ENCODE data around the gene H6PD.

Gene H6PD

GRCh38 chr1:9200441-9200840, 34.1 kb upstream of the H6PD start:
- no peak for DNase-seq (ENCODE audit: extremely low read depth, low read depth)
- no peak for TF ChIP-seq CTCF (IDR thresholded peaks at IDR 0.05; ENCODE audit: low read depth, low read length, missing control alignments)
- H3K4me3 ChIP-seq (replicated peaks; ENCODE audit: low read depth, low read length): peak overlapping the region; percentile 46; the same call in 1 of the 2 replicates

- no peak for DNase-seq (ENCODE audit: extremely low read depth, low read depth)
- TF ChIP-seq CTCF (IDR thresholded peaks at IDR 0.05; ENCODE audit: low read depth, low read length, missing control alignments): no peak
- H3K4me3 ChIP-seq (replicated peaks; ENCODE audit: low read depth, low read length): peak overlapping the region; percentile 46
Measured at GRCh38 chr1:9201401-9202239, 33.0 kb upstream of the H6PD start.

DNA sequence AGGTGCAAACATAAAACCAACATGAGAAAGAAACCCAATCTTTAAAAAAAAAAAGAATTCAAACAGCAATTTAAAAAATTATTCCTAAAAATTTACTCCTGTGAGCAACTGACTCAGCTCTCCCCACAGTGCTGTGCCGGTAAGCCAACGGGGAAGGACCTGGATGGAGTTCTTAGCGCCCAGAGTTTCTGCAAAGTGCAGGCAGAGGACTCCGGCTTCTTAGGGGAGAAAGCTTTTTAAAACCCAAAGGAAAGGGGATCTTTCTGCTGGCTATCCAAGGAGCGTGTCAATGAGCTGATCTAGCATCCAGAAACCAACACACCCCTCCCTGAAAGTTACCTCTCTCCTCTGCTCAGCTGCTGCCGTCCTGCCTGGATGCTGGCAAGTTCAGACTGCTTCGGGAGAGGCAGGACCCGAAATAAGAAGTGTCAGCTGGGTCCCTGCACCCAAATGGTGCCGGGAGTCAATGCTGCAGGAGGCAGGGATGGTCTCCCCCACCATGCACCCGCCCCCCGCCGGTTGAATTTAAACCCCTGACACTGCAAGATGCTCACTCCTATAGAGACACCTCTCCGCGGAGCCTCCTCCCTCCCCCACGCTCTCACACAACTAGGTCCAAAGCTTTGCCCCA, 32.2 kb upstream of the H6PD start:
- TF ChIP-seq CTCF (IDR thresholded peaks at IDR 0.05; ENCODE audit: low read depth, low read length, missing control alignments): no peak
- no peak for DNase-seq (ENCODE audit: extremely low read depth, low read depth)
- peak overlapping the region; percentile 46 for H3K4me3 ChIP-seq (replicated peaks; ENCODE audit: low read depth, low read length)

GRCh38 chr1:9203511-9203982, 31.0 kb upstream of the H6PD start:
- no peak overlapping the region for H3K4me3 ChIP-seq (replicated peaks; ENCODE audit: low read depth, low read length)
- DNase-seq (ENCODE audit: extremely low read depth, low read depth): no peak
- no peak for TF ChIP-seq CTCF (IDR thresholded peaks at IDR 0.05; ENCODE audit: low read depth, low read length, missing control alignments)

GRCh38 chr1:9204156-9204720, 30.3 kb upstream of the H6PD start:
- DNase-seq (ENCODE audit: extremely low read depth, low read depth): no peak
- no peak overlapping the region for H3K4me3 ChIP-seq (replicated peaks; ENCODE audit: low read depth, low read length)
- no peak for TF ChIP-seq CTCF (IDR thresholded peaks at IDR 0.05; ENCODE audit: low read depth, low read length, missing control alignments)

- DNase-seq (ENCODE audit: extremely low read depth, low read depth): peak; percentile 54
- no peak overlapping the region for H3K4me3 ChIP-seq (replicated peaks; ENCODE audit: low read depth, low read length)
- TF ChIP-seq CTCF (IDR thresholded peaks at IDR 0.05; ENCODE audit: low read depth, low read length, missing control alignments): no peak
Measured at GRCh38 chr1:9207086-9207485, 27.5 kb upstream of the H6PD start.

Measured in HFF-Myc (cell line).